H9 (cell line): Measurements from ENCODE around the gene R3HDM2. TPM values are rescaled to one million over a fixed set of nuclear protein-coding genes. Genes with fewer than 3 reads are reported as not detected.
A peak's percentile ranks its signal among the peaks of the same experiment; 100 is the strongest.

Source experiments
- DNase-seq: peaks from one replicate; pipeline ENCODE4 v3.0.0-alpha.2; 2017
- H2AFZ ChIP-seq: one replicate; pipeline ENCODE4 v1.6.1; 2013; ENCODE audit warnings: mild to moderate bottlenecking, low read length, control low read depth, moderate library complexity
- H2AK5ac ChIP-seq: 2 replicates; pipeline ENCODE4 v1.6.1; 2013; ENCODE audit warnings: low read length, control low read depth, mixed read lengths; ENCODE audit not compliant: insufficient read length
- H2BK120ac ChIP-seq: one replicate; pipeline ENCODE4 v1.6.1; 2013; ENCODE audit warnings: low read depth, mild to moderate bottlenecking, low read length, control low read depth, inconsistent platforms; ENCODE audit not compliant: poor library complexity, severe bottlenecking
- H2BK12ac ChIP-seq: 2 replicates; pipeline ENCODE4 v1.6.1; 2013; ENCODE audit warnings: low read length, control low read depth, mixed read lengths, low read depth; ENCODE audit not compliant: insufficient read length
- H2BK15ac ChIP-seq: 2 replicates; pipeline ENCODE4 v1.6.1; 2013; ENCODE audit warnings: low read depth, low read length, control low read depth
- H2BK20ac ChIP-seq: one replicate; pipeline ENCODE4 v1.6.1; 2013; ENCODE audit warnings: low read depth, mild to moderate bottlenecking, low read length, control low read depth, inconsistent platforms; ENCODE audit not compliant: poor library complexity, severe bottlenecking
- H2BK5ac ChIP-seq: 2 replicates; pipeline ENCODE4 v1.6.1; 2013; ENCODE audit warnings: low read length, control low read depth, mixed read lengths; ENCODE audit not compliant: insufficient read length
- H3K14ac ChIP-seq: 2 replicates; pipeline ENCODE4 v1.6.1; 2013; ENCODE audit warnings: low read length, control low read depth; ENCODE audit not compliant: insufficient read depth
- H3K18ac ChIP-seq: 2 replicates; pipeline ENCODE4 v1.6.1; 2013; ENCODE audit warnings: low read depth, mild to moderate bottlenecking, mixed read lengths, low read length, control low read depth; ENCODE audit not compliant: insufficient read length
- H3K23ac ChIP-seq: 2 replicates; pipeline ENCODE4 v1.6.1; 2013; ENCODE audit warnings: low read length, control low read depth, mixed read lengths, low read depth; ENCODE audit not compliant: insufficient read length
- H3K23me2 ChIP-seq: 2 replicates; pipeline ENCODE4 v1.6.1; 2013; ENCODE audit warnings: low read depth, mild to moderate bottlenecking, mixed read lengths, low read length, control low read depth; ENCODE audit not compliant: insufficient read length, poor library complexity, severe bottlenecking
- H3K27ac ChIP-seq: 2 replicates; pipeline ENCODE4 v1.5.1; 2013; ENCODE audit warnings: low read length, control low read depth, mixed read lengths, low read depth; ENCODE audit not compliant: insufficient read length
- H3K27me3 ChIP-seq: 2 replicates; pipeline ENCODE4 v1.6.1; 2013; ENCODE audit warnings: low read length, control low read depth, inconsistent platforms; ENCODE audit not compliant: insufficient read depth
- H3K4ac ChIP-seq: 2 replicates; pipeline ENCODE4 v1.6.1; 2013; ENCODE audit warnings: low read depth, mild to moderate bottlenecking, control low read depth, inconsistent platforms, low read length, moderate library complexity
- H3K4me1 ChIP-seq: 2 replicates; pipeline ENCODE4 v1.6.1; 2013; ENCODE audit warnings: low read length, control low read depth, inconsistent platforms; ENCODE audit not compliant: insufficient read depth
- H3K4me2 ChIP-seq: 2 replicates; pipeline ENCODE4 v1.6.1; 2013; ENCODE audit warnings: low read length, control low read depth, mixed read lengths; ENCODE audit not compliant: insufficient read length, insufficient read depth
- H3K56ac ChIP-seq: 2 replicates; pipeline ENCODE4 v1.6.1; 2013; ENCODE audit warnings: low read depth, mild to moderate bottlenecking, mixed read lengths, low read length, control low read depth; ENCODE audit not compliant: insufficient read length
- H3K79me1 ChIP-seq: 2 replicates; pipeline ENCODE4 v1.6.1; 2013; ENCODE audit warnings: low read depth, mild to moderate bottlenecking, moderate library complexity, low read length, control low read depth, inconsistent platforms; ENCODE audit not compliant: insufficient read depth, poor library complexity, severe bottlenecking
- H3K79me2 ChIP-seq: 2 replicates; pipeline ENCODE4 v1.6.1; 2013; ENCODE audit warnings: low read length, control low read depth, inconsistent platforms; ENCODE audit not compliant: insufficient read depth
- H3K9ac ChIP-seq: 2 replicates; pipeline ENCODE4 v1.6.1; 2013; ENCODE audit warnings: low read length, control low read depth, mixed read lengths; ENCODE audit not compliant: insufficient read length; ENCODE audit errors: extremely low read depth
- H3K9me3 ChIP-seq: one replicate; pipeline ENCODE4 v1.6.1; 2013; ENCODE audit warnings: low read depth, low read length, inconsistent platforms; ENCODE audit not compliant: control insufficient read depth
- H3T11ph ChIP-seq: one replicate; pipeline ENCODE4 v1.6.1; 2013; ENCODE audit warnings: mild to moderate bottlenecking, low read length, control low read depth, inconsistent platforms
- H4K20me1 ChIP-seq: one replicate; pipeline ENCODE4 v1.6.1; 2013; ENCODE audit not compliant: control insufficient read depth, insufficient read length, insufficient read depth
- H4K5ac ChIP-seq: 2 replicates; pipeline ENCODE4 v1.6.1; 2013; ENCODE audit warnings: low read depth, mild to moderate bottlenecking, mixed read lengths, low read length, control low read depth; ENCODE audit not compliant: insufficient read length
- H4K8ac ChIP-seq: replicated peaks from 2 replicates; pipeline ENCODE4 v1.6.1; 2013; ENCODE audit warnings: low read length, control low read depth, mixed read lengths, low read depth; ENCODE audit not compliant: insufficient read length
- H4K91ac ChIP-seq: 2 replicates; pipeline ENCODE4 v1.6.1; 2013; ENCODE audit warnings: low read depth, mild to moderate bottlenecking, moderate library complexity, mixed read lengths, low read length, control low read depth; ENCODE audit not compliant: insufficient read length
- H3K27ac Mint-ChIP-seq, 3 experiments: 2 replicates in 2 of 3; 3 replicates in 1 of 3; pipeline ENCODE4 v1.8.0; 2020 to 2021; ENCODE audit warnings: mixed read lengths in 3 of 3, mild to moderate bottlenecking in 1 of 3, moderate library complexity in 1 of 3
- H3K27me3 Mint-ChIP-seq: 2 replicates; pipeline ENCODE4 v1.8.0; 2021; ENCODE audit warnings: low read depth, mild to moderate bottlenecking, moderate library complexity, mixed read lengths
- H3K36me3 Mint-ChIP-seq, 3 experiments: 2 replicates in 2 of 3; 3 replicates in 1 of 3; pipeline ENCODE4 v1.8.0; 2020 to 2021; ENCODE audit warnings: low read depth in 3 of 3, mixed read lengths in 3 of 3; ENCODE audit not compliant: insufficient read depth in 1 of 3
- H3K4me1 Mint-ChIP-seq, 2 experiments: 2 replicates each; pipeline ENCODE4 v1.8.0; 2020; ENCODE audit warnings: mixed read lengths in 2 of 2
- H3K4me3 Mint-ChIP-seq, 2 experiments: 2 replicates in 1 of 2; 3 replicates in 1 of 2; pipeline ENCODE4 v1.8.0; 2020 to 2021; ENCODE audit warnings: mild to moderate bottlenecking in 2 of 2, mixed read lengths in 2 of 2, moderate library complexity in 1 of 2
- H3K9me3 Mint-ChIP-seq, 2 experiments: 2 replicates in 1 of 2; 3 replicates in 1 of 2; pipeline ENCODE4 v1.8.0; 2020; ENCODE audit warnings: mild to moderate bottlenecking in 2 of 2, mixed read lengths in 2 of 2, moderate library complexity in 1 of 2
- WGBS: extraction: QIAGEN DNeasy Blood & Tissue Kit; methylation state at CpG from one replicate; pipeline ENCODE4 v1.1.7; 2013; ENCODE audit warnings: missing lambda C conversion rate, low lambda C conversion rate, mixed read lengths; ENCODE audit not compliant: insufficient read length; ENCODE audit errors: extremely low coverage; 5-methylcytosine and 5-hydroxymethylcytosine counted together
- total RNA-seq: library from RNA; stranded (reverse); gene quantifications from 2 replicates; pipeline ENCODE4 v1.2.1, GENCODE V29; 2021
- TF ChIP-seq, protein P1 (sequence below): fragments of 200-600 bp; sonication (generic); conservative IDR thresholded peaks from 3 replicates; pipeline ENCODE4 v1.8.0; 2021; ENCODE audit warnings: antibody characterized with exemption, mild to moderate bottlenecking

R3HDM2 gene
- total RNA-seq, 1 experiment from 2014 or later = 43.9 TPM

DNA sequence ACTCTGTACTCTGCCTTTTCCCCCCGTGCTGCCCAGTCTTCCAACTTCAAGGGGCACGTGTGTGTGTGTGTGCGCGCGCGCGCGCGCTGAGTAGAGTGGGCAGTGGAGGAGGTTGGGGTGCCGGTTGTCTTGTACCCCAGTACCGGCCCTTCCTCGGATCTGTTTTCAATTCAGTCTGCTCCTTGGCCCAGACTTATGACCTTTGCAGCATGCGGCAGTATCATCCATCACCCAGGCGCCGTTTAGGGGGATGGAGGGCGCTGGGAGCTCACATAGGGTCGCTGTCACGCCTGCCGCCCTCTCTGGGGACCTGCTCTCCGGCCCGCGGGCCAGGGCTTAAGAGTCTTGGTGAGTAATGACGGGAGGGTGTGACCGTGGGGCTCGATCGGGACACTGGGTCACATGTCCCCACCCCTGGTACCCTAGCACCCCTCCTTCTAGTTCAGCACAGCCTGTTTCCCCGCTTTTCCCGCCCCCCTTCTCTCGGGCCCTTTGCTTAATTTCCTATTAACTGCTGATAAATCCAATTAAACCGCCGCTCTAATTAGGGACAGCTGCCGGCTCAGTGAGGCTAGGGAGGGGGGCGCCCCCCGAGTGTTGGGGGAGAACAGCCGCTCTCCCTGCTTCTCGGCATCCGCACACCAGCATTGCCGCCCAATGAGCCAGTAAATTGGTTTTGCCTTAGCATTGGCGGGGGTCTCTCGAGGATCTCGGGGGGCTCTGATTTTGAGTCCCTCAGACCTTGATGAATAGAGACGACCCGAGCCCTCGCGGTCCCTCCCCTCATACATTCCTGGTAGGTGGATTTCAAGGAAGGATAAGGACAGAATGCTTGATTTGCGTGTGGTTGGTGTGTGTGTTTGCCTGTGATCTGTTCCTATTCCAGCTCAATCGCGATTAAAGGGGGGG, 189.2 kb downstream of the R3HDM2 start:
- Histone ChIP-seq H3K9me3 (no peaks in the 10 kb centered on the region), H4K20me1 (no peaks in the 10 kb centered on the region), H3K27ac (no peak overlapping the region), H3K4ac (no peak overlapping the region), H3K23me2 (peaks cover 29% of the 10 kb centered on the region), H4K91ac (no peak overlapping the region), H3K79me2 (no peaks in the 10 kb centered on the region), H2BK5ac (no peak overlapping the region), H4K8ac (no peak overlapping the region), H2BK20ac (no peak overlapping the region), H2AFZ (no peak overlapping the region), H3K18ac (no peak overlapping the region), H2BK15ac (no peak overlapping the region), H2AK5ac (no peak overlapping the region), H3K79me1 (no peaks in the 10 kb centered on the region), H3K9ac (no peak overlapping the region), H2BK12ac (no peak overlapping the region), H2BK120ac (no peak overlapping the region), H4K5ac (no peak overlapping the region), H3K27me3 (peaks cover 48% of the 10 kb centered on the region), H3K14ac (no peak overlapping the region), H3K23ac (no peak overlapping the region), H3T11ph (no peak overlapping the region), H3K56ac (no peak overlapping the region), H3K4me2 (peak overlapping the region; percentile 44), H3K4me1 (0 out of 2 replicates have a peak, but pooled peaks cover 4% of the 10 kb centered on the region)
- peak overlapping the region in 1 of 2 experiments; percentile 84; a peak in 4 of 5 replicates for H3K4me3 Mint-ChIP-seq
- H3K36me3 Mint-ChIP-seq = peaks cover 0 to 2% (median 2%) of the 10 kb centered on the region in 3 experiments; a peak in 3 of 7 replicates
- peaks cover 79% of the 10 kb centered on the region for H3K27me3 Mint-ChIP-seq
- DNase-seq = no peak
- H3K27ac Mint-ChIP-seq = peak overlapping the region in 1 of 3 experiments; percentile 42; a peak in 1 of 7 replicates
- no peaks in the 10 kb centered on the region for H3K9me3 Mint-ChIP-seq
- H3K4me1 Mint-ChIP-seq = peaks cover 57 to 68% of the 10 kb centered on the region in 2 experiments
- TF ChIP-seq, protein P1, sequence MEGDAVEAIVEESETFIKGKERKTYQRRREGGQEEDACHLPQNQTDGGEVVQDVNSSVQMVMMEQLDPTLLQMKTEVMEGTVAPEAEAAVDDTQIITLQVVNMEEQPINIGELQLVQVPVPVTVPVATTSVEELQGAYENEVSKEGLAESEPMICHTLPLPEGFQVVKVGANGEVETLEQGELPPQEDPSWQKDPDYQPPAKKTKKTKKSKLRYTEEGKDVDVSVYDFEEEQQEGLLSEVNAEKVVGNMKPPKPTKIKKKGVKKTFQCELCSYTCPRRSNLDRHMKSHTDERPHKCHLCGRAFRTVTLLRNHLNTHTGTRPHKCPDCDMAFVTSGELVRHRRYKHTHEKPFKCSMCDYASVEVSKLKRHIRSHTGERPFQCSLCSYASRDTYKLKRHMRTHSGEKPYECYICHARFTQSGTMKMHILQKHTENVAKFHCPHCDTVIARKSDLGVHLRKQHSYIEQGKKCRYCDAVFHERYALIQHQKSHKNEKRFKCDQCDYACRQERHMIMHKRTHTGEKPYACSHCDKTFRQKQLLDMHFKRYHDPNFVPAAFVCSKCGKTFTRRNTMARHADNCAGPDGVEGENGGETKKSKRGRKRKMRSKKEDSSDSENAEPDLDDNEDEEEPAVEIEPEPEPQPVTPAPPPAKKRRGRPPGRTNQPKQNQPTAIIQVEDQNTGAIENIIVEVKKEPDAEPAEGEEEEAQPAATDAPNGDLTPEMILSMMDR = no peak; the same call in 2 of the 3 replicates
- no CpG with 5 or more reads among the region's 48 CpGs for WGBS
